ENCODE results near the gene HPSE2.
"Not testable (repeated sequence)": the region's sequence is repeated elsewhere in the genome, so short reads cannot be mapped to it uniquely, and the experiment has no call there.

Gene HPSE2

DNA sequence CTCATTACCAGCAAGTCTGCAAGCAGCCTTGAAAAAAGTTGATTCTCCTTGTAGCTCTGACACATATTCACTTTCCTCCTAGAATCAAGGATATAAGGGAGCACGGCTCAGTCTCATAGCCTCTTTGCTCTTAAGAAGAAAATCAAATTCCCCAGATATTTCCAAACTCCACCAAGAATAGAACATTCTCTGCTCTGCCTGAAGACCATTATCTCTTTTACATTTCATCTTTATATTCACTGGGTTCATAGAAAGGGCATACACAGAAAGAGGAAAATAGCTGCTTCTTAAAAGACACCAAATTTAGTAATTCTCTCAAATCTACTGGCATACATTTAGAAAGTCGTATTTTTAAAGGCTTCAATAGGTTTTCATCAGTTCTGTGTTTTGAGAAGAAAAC is 92.0 kb downstream of the HPSE2 start:
- no peak for DNase-seq

DNA sequence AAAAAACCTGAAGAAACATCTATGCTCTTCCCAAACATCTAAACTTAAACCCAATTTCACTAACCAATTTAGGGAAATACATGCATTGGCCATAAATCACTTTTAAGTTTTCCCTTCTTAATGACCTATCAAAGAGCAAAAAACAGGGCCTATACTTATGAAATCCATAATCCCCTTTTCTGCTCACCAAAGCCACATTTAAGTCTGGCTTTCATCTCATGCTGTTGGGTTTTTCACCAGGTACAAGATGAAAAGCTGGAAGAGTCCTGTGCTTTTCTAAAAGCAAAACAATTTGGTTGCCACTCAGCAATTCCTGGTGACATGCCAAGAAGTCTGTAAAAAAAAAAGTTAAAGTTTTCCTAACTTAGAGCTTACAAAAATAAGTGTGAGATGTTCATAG is 92.6 kb downstream of the HPSE2 start:
- no peak for DNase-seq

- not testable (repeated sequence) for DNase-seq
Measured at GRCh38 chr10:99132897-99133296, 102.8 kb downstream of the HPSE2 start.

GRCh38 chr10:99125879-99126278 is 109.8 kb downstream of the HPSE2 start:
- no peak for DNase-seq

GRCh38 chr10:99124376-99124775 is 111.3 kb downstream of the HPSE2 start:
- no peak for DNase-seq

GRCh38 chr10:99123851-99124250 is 111.8 kb downstream of the HPSE2 start:
- DNase-seq: no peak

DNA sequence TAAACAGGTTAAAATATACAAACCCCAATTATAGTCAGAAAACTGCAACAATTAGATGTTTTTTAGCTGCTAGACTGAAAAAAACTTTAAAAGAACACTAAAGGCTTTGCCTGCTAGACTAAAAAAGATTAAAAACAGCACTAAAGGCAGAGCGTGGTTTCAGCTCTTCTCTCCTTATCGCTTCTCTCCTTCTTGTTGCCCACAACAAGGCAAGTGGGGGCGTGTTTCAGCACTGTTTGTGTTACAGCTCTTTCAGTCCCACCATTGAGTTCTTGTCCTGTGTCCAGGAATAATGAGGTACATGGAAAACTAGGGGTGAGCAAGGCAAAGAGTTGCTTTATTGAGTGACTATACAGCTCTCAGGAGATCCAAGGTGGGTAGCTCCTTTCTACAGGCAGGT is 112.3 kb downstream of the HPSE2 start:
- DNase-seq: no peak

- no peak for DNase-seq
Measured at GRCh38 chr10:99119258-99119748, 116.3 kb downstream of the HPSE2 start.

DNA sequence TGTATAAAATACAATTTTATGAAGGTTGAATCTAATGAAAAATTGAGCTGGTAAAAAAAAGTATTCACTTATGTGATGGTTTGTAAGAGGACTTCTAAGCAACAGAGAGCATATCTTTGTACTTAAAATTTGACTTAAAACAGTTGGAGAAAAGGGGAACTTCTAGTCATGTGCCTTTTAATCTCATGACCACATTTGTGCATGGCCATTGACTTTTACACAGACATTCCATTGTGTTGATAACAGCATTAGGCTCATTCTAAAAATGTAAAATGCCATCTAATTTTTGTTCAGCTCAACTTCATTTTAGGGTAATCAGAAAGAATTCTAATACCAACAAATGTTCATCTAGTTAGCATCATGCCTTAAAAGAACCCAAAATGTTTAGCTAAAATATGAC is 119.9 kb downstream of the HPSE2 start:
- DNase-seq: no peak

DNA sequence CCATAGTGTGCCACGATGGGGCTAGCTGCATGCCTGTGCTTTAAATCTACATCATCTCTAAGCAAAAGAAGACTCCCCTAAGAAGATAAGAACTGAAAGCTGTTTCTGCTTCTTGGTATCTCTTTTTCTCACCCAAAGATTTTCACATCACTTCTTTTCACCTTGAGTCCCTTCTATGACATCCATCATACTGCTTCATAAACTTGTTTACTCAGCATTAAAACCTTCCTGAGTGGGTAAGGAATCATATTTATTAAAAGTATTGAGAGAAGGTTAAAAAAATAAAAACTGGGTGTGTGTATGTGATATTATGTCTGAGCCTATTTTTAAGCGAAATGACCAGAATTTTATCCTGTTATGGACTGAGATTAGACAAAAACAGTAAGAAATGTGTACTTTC is 150.3 kb downstream of the HPSE2 start:
- no peak for DNase-seq

- no peak for DNase-seq
Measured at GRCh38 chr10:99084161-99084560, 151.5 kb downstream of the HPSE2 start.

GRCh38 chr10:99080275-99080945 is 155.2 kb downstream of the HPSE2 start:
- no peak for DNase-seq

GRCh38 chr10:99062591-99062990 is 173.1 kb downstream of the HPSE2 start:
- DNase-seq: no peak

DNA sequence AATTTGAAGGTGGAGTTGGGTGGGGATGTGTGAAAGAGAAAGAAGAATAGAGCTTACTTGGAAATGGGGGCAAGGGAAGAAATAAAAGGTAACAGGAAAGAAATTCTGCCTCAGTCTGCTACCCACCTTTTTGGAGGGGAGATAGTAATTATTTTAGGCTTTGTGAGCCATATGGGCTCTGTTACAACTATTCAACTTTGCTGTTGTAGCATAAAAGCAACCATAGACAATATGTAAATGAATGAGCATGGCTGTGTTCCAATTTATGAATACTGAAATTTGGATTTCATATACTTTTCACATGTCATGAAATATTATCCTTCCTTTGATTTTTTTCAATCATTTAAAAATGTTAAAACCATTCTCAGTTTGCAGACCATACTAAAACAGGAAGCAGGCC is 176.9 kb downstream of the HPSE2 start:
- no peak for DNase-seq

- no peak for DNase-seq
Measured at GRCh38 chr10:99057936-99058690, 177.5 kb downstream of the HPSE2 start.

DNA sequence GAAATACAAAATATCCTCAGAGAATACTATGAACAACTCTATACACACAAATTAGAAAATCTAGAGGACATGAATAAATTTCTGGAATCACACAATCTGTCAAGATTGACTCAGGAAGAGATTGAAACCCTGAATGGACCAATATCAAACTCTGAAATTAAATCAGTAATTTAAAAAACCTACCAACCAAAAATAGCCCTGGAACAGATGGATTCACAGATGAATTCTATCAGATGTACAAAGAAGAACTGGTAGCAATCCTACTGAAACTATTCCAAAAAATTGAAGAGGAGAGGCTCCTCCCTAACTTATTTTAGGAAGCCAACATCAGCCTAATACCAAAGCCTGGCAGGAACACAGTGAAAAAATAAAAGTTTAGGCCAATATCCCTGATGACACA is 190.0 kb downstream of the HPSE2 start:
- no peak for DNase-seq

DNA sequence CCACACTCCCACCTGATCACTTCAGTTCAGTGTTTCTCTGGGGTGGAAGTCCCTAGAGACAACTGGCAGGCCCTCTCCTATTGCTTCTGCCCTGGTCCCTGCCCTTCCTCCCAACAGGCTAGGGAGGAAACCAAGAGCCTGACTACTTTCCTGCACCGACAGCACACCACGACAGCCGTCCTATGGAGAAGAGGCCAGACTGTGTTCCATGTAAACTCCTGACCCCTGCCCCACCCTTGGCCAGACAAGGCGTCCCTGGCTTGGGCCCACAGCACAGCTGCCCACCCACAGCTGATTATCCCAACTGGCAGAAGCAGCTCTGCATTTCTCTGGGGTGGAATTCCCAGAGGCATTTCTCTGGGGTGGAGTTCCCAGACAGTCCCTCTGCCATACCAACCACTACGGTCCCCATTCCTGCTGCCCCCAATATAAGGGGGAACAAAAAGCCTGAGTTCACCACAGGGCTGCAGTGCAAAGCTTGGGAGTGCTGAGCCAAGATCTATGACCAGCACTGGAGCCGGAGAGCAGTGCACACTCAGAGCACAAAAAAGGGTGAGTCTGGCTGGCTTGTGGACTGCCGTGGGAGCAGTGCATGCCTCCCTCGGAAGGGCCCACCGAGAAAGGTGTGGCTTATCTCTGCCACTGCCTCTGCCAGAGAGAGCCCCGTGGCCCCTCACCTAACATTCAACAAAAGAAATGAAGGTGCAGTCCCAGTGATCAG is 193.4 kb downstream of the HPSE2 start:
- DNase-seq: no peak

- DNase-seq: no peak
Measured at GRCh38 chr10:99041468-99041867, 194.2 kb downstream of the HPSE2 start.

GRCh38 chr10:99013885-99014284 is 221.8 kb downstream of the HPSE2 start:
- DNase-seq: no peak

DNA sequence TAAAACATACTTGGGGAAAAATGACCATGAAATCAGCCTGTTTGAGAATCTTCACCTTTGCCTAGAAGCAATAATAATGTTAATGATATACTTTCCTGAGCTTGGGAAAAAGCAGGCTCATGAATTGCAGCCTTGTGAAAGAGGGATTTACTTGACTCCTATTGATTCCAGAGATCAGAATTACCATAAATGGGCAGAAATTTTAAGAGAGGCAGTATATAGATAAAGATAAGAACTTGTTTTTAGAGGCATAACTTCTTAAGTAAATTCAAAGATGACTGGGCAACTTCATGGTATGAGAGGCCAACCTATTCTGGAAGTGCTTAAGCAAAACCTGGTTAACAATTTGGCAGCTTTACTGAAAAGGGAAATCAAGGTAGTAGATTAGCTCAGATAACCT is 225.4 kb downstream of the HPSE2 start:
- DNase-seq: no peak

- no peak for DNase-seq
Measured at GRCh38 chr10:99008054-99008453, 227.6 kb downstream of the HPSE2 start.

GRCh38 chr10:99007457-99007856 is 228.2 kb downstream of the HPSE2 start:
- DNase-seq: no peak

- no peak for DNase-seq
Measured at GRCh38 chr10:99005254-99005653, 230.4 kb downstream of the HPSE2 start.

- DNase-seq: no peak
Measured at GRCh38 chr10:99004738-99005137, 230.9 kb downstream of the HPSE2 start.
